Islet of Langerhans (tissue), 1 donor: ENCODE measurements around the gene TACC3.

Source experiments
- FAIRE-seq: peaks from one replicate; lab custom pipeline; 2011; peaks lifted over from hg19 to GRCh38; lab: Jason Lieb, UNC

Gene TACC3

DNA sequence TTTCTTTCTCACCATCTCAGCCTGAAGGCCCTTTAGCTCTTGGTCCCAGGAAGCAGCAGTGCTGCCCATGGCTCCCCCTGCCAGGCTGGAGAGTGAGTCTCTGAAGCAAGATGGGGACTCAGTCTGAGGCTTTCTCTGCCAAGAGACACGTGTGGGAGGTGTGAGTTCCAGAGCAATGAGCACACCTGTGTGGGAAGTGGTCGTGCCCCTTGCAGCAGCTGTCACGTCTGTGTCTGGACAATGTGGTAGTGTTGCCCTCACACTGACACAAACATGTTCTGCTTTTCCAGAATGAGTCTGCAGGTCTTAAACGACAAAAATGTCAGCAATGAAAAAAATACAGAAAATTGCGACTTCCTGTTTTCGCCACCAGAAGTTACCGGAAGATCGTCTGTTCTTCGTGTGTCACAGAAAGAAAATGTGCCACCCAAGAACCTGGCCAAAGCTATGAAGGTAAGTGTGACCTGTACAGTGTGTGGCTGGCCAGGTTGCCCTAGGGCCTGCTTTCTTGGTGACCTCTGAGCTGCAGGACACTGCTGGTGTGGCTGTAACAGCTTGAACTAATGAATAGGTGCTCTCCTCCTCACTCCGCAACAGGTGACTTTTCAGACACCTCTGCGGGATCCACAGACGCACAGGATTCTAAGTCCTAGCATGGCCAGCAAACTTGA lies 1.9 kb downstream of the TACC3 start:
- FAIRE-seq = no peak

DNA sequence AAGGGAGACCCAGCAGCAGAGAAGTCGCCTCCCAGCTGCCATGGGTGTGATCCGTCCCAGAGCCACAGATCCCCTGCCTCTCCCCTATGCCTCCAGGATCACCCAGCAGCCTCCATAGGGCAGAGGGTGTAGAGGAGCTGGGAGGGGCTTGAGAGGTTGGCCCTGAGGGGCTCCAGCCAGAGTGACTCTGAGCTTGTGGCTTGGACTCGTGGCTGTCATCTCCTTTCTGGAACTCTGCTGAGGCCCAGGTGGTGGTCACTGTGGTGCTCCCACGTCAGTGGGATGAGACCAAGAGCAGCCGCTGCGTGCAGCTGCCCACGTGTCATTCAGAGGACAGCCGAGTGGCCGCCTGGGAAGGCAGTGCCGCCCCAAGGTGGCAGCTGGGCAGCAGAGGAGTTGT lies 4.2 kb downstream of the TACC3 start:
- FAIRE-seq = no peak

DNA sequence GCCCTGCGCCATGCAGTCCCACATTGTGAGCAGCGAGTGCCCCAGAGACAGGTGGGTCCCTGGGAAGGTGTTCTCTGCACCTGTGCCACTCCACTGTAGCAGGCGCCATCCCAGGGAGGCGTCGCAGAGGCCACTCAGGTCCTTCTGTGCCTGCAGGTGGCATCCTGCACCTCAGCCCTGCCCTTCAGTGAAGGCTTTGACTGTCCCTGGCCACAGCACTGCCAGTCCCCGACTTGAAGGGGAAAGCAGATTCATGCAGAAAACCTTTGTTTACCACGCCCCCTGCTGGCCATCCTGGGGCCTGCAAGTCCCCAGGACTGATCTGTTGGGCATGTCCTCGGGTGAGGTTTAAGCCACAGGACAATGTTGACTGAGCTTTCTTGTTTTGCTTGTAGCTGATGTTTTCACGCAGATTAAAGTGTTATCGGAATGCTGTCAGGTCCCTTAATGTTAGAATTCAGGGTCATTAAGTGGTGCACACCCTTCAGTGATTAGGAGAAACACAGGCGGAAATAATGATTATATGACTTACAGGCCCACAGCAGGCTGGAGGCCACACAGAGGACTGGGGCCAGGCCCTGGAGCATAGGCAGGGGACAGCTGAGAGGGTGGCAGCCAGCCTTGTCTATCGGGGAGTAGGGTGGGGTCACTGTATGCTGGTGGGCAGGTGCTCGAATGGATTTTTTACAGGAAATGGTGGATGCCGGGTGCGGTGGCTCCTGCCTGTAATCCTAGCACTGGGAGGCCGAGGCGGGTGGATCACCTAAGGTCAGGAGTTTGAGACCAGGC lies 5.0 kb downstream of the TACC3 start:
- no peak for FAIRE-seq

DNA sequence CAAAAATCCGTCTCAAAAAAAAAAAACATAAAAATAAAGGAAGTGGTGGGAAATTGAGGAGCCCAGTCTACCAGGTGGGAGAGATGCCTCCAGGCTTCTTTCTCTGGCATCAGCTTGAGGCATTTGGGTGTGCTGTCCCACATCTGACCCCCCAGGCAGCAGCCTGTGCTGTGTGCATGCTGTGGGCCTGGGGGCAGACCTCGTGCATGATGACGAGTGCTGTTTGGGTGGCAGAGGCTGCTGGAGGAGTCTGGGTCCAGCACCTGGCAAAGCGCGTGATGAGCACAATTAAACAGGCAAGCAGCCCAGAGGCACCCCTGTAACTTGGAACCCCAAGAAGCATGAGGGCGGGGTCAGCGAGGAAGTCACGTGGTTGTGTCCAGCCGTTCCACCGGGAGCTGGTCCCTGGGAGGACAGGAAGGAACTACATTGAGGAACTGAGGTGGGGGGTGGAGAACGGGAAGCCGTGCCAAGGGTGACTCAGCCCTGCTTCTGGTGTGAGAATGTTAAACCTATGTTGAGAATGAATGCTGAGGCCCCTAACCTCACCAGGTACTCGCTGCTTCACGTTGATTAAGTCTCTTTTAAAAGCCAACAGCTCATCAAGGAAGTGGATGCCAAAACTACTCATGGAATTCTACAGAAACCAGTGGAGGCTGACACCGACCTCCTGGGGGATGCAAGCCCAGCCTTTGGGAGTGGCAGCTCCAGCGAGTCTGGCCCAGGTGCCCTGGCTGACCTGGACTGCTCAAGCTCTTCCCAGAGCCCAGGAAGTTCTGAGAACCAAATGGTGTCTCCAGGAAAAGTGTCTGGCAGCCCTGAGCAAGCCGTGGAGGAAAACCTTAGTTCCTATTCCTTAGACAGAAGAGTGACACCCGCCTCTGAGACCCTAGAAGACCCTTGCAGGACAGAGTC lies 6.1 kb downstream of the TACC3 start:
- no peak for FAIRE-seq

DNA sequence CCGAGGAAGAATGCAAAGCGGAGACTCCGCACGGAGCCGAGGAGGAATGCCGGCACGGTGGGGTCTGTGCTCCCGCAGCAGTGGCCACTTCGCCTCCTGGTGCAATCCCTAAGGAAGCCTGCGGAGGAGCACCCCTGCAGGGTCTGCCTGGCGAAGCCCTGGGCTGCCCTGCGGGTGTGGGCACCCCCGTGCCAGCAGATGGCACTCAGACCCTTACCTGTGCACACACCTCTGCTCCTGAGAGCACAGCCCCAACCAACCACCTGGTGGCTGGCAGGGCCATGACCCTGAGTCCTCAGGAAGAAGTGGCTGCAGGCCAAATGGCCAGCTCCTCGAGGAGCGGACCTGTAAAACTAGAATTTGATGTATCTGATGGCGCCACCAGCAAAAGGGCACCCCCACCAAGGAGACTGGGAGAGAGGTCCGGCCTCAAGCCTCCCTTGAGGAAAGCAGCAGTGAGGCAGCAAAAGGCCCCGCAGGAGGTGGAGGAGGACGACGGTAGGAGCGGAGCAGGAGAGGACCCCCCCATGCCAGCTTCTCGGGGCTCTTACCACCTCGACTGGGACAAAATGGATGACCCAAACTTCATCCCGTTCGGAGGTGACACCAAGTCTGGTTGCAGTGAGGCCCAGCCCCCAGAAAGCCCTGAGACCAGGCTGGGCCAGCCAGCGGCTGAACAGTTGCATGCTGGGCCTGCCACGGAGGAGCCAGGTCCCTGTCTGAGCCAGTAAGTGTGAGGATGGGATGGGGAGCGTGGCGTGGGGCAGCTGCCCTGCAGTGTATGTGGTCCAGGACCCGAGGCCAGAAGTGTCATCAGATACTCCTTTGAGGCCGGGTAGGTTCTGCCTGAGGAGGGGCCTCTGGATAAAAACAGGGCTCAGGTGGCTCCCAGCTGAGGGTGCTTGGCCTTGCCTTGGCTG lies 7.0 kb downstream of the TACC3 start:
- no peak for FAIRE-seq

DNA sequence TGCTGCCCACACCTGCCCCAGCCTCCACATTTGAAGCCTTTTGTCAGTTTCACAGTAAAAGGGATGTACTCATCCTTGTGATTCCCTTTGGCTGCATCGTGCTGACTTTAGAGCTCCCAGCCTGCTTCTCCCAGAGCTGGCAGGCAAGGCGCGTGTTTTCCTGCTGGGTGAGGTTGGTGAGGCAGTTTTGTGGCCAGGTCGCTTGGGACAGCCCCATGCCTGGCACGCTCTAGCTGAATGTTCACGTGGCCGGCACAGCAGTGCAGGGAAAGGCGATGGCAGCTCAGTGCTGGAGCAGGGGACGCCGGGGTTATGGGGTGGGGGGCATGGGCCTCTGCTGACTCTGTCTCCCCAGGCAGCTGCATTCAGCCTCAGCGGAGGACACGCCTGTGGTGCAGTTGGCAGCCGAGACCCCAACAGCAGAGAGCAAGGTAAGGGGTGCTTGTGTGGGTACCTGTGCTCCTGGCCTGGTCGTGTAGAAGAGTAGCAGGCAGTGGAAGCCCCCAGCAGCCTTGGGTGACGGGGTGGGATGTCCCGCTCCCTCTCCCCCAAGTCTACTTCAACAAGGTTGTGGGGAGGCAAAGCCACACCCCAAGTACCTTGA lies 9.3 kb downstream of the TACC3 start:
- no peak for FAIRE-seq

DNA sequence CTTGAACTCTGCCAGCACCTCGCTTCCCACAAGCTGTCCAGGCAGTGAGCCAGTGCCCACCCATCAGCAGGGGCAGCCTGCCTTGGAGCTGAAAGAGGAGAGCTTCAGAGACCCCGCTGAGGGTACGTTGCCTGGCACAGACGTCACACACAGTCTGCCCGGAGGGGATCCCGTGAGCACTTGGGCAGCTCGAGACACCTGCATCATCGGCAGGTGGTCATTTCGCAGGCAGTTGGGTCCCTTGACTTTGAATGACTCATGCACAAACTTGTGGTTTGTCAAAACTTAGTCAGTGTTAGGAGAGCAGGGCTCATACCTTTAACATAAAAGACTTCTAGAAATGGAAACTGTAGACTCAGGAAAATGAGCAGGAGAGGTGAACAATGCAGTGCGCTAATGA lies 9.9 kb downstream of the TACC3 start:
- FAIRE-seq = no peak

DNA sequence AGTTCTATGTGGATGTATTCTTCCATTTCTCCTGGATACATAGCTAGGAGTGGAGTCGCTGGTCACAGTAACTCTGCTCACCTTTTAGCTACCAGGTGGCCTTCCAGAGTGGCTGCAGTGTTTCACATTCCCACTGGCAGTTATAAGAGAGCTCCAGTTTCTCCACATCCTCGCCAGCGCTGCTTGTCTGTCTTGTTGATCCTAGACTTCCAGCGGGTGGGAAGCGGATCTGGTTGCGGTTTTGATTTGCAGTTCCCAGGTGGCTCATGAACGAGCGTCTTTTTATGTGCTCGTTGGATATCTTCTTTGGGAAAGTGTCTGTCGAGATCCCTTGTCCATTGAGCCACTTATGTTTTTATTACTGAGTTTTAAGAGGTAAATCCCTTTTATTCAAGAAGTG lies 11.6 kb downstream of the TACC3 start:
- FAIRE-seq = no peak

DNA sequence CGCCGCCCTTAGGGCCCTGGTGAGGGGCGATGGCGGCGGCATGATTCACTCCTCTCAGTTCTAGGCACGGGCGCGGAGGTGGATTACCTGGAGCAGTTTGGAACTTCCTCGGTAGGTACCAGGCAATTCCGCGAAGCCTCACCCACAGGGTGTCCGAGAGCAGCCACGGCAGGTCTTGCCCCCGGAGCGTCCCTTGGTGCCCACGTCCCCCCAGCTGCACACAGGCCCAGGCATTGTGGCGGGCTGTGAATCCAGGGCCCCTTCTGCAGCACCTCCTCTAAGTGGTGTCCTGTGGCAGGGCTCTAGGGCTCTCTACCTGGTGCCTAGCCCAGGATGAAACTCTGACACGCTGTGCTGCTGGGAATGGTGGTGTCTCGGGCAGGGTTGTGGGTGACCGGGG lies 13.9 kb downstream of the TACC3 start:
- FAIRE-seq = no peak

DNA sequence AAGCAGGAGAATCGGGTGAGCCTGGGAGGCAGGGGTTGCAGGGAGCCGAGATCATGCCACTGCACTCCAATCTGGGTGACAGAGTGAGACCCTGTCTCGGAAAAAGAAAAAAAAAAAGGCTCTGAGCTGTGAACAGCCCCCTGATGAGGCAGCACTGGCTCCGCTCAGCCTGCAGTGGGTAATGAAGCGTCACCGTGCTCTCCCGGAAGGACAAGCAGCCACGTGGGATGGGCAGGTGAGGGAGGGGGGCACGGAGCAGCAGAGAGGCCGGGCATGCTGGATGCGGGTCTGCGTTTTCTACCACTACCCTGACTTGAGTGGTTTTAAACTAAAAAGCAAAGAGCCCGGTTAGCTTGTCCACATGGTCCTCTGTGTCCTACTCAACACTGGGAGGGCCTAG lies 15.5 kb downstream of the TACC3 start:
- FAIRE-seq = no peak

DNA sequence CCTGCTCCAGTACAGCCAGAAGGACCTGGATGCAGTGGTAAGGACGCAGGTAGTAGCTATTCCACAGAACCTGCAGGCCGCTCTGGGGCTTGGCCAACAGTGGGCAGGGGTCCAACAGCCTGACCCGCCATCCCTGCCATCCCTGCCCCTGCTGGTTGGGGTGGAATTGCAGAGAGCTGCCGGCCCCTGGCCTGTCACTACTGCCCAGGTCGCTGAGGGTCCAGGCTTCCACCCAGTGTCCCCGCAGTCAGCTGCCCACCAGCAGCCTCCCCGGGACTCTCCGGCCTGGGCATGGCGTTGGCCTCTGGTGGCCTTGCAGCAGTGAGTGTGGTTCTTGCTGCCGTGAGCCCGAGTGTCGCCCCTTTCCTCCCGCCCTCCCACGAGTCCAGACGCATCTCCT lies 16.3 kb downstream of the TACC3 start:
- FAIRE-seq = no peak

DNA sequence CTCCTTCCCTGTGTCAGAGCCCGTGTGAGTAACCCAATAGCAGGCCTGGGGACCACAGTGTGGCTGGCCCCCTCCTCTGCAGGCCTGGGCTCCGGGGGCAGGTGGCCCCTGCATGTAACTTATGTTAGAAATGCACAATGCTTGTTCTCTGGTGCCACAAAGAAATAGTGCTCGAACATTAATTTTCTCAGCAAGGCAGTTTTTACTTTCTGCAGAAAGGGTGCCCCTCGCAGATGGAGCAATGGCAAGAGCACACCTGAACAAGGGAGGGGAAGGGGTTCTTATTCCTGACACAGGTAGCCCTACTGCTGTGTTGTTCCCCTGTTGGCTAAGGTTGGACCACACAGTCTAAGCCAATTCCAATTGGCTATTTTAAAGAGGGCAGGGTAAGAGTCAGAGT lies 17.1 kb downstream of the TACC3 start:
- no peak for FAIRE-seq

DNA sequence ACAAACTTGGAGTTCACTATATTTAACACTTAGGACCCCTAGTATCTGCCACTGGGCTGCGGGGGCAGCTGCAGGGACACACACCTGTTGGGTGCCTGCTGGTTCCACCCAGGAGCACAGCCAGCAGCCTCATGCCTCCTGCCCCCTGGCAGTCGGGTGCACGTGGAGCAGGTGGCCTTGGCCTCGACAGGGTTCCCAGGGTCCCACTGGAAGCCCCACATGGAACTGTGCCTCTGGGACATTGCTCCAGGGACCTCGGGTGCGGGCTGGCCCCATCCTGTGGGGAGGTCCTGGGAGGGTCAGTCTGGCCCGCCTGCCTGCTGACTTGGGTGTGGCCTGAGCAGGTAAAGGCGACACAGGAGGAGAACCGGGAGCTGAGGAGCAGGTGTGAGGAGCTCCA lies 18.0 kb downstream of the TACC3 start:
- no peak for FAIRE-seq

DNA sequence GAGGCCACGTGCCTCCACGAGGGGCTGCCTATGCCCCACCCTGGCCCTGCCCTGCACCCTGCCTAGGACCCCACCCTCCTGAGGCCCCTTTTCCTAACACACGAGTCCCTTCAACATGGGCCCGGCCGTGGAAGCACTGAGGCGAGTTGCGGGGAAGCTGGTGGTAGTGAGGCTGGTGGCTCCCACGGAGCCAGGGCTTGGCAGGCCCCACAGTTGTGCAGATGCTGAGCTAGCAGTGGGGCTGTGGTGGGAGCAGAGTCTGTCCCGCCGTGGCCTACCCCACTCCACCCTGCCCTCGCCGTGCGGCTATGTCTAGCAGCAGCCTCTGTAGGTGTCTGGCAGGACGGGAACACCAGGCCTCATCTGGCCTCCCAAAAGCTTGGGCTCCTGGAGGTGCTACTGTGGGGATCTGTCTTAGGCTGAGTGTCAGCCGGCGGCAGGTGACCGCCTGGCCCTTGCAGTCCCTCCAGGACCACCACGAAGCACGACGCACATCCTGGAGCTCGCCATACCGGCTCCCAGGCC lies 18.8 kb downstream of the TACC3 start:
- no peak for FAIRE-seq

DNA sequence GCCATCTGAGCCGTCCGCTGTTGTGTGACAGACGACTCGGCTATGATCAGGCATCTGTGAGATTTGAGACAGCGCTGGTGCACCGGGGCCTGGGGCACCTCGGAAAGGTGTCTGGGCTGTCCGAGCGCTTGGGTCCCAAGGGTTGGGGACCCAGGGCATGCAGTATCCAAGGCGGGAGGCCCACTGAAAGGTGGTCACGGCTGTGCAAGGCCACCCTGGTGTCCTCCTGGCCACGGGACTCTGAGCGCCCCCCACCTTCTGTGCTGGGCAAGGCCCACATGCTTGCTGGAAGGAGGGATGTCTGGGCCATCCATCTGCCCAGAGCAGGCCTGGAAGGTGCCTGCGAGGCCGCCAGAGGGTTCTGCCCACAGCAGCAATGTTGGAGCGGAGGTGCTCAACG lies 19.9 kb downstream of the TACC3 start:
- no peak for FAIRE-seq

DNA sequence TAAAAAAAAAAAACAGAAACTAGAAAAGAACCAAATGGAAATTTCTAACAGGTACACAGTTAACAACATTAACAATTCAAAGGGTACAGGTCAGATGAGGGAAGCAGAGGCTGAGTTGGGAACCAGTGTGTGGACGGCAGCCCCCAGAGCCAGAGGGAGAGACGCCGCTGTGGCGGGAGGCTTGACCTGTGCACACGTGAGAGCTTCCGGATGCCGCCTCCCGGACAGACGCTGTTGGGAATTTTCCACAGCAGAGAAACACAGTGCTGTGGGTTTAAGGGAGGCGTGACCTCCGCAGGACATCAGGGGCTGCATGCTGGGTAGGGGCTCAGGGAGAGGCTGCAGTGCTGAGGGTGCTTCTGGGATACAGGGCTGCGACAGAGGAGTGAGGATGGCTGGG lies 22.2 kb downstream of the TACC3 start:
- no peak for FAIRE-seq

DNA sequence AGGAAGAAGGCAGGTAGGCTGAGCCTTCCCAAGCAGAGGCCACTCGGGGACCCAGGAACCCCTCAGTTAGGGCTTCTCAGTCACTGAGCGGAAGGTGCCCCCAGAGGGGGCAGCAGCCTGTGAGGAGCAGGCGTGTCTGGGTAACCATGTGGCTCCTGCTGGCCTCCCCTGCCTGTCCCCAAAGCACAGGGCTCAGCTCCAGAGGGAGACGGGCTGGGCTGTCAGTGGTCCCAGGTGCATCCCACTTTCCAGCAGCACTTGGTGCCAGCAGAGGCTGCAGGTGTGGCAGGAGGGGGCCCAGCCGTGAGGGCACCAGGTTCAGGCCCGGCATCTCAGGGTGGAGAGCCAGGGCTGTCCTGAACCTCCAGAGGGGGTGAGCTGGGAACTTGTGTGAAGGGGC lies 22.7 kb downstream of the TACC3 start:
- no peak for FAIRE-seq

DNA sequence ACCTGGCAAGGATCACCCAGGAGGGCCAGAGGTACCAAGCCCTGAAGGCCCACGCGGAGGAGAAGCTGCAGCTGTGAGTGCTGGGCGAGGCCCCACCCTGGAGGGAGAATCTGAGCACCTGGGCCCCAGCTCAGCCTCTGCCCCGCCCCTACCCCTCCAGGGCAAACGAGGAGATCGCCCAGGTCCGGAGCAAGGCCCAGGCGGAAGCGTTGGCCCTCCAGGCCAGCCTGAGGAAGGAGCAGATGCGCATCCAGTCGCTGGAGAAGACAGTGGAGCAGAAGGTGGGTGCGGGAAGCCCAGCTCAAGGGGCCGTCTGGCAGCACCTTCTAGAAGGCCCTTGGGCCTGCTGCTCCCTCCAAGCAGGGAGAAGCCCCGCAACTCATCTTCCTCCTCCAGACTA lies 23.2 kb downstream of the TACC3 start:
- no peak for FAIRE-seq

DNA sequence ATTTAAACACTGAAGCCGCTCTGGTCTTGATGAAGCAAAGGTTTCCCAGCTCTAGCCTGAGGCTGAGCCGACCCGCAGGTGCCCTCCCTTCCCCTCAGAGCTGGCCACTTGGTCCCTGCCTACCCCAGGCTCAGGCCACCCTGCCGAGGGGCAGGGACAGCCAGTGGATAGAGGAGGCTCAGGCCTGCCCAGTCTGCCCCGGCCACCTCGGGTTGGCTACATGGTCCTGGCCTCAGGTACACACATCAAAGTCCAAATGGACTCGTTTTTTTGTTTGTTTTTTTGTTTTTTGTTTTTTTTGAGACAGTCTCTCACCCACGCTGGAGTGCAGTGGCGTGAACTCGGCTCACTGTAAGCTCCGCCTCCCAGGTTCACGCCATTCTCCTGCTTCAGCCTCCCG lies 23.8 kb downstream of the TACC3 start:
- FAIRE-seq = no peak

DNA sequence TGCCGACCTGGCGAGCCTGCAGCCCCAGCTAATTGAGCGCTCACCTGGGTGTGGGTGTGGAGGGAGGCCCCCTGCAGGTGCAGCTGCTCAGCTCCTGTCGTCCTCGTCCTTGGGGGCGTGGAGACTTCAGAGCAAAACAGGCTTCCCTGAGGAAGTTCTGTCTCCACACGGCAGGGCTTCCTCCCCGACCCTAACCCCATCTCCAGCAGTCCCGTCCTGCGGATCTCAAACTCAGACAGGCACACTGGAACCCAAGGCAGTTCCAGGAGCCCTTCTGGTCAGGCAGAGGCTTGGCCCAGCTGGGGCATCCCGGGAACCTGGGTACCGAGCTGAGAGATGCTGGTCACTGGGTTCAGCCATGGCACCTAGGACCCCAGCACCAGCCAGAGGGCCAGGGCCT lies 24.4 kb downstream of the TACC3 start:
- FAIRE-seq = no peak

DNA sequence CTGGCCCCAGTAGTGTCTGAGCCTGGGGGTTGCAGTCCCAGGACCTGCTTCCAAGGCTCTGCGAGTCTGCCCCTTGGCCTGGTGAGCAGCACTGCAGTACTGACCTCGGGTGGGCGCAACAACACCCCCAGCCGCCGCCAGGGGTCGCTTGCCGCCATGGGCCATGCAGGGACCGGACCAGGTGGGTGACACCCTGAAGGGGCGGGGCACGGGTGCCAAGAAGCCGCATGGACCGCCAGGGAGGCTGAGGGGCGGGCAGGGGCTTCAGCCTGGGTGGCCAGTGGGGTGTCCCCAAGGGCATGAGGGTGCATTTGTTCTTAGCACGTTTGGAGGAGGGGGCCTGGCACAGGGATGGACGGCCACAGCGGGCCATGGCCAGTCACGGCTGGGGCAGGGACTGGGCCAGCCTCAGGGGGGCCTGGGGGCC lies 25.0 kb downstream of the TACC3 start:
- FAIRE-seq = no peak
